ENCODE results near the gene ADAMTSL2.
"Not testable (repeated sequence)": the region's sequence is repeated elsewhere in the genome, so short reads cannot be mapped to it uniquely, and the experiment has no call there.

Gene ADAMTSL2

GRCh38 chr9:133560944-133561343 is 26.4 kb downstream of the ADAMTSL2 start:
- no peak for DNase-seq

GRCh38 chr9:133561976-133562554 is 27.6 kb downstream of the ADAMTSL2 start:
- no peak for DNase-seq

GRCh38 chr9:133562611-133563290 is 28.2 kb downstream of the ADAMTSL2 start:
- DNase-seq: no peak

GRCh38 chr9:133563291-133563796 is 28.8 kb downstream of the ADAMTSL2 start:
- peak; percentile 47 for DNase-seq

- not testable (repeated sequence) for DNase-seq
These were observed 29.3 kb downstream of the ADAMTSL2 start for GRCh38 chr9:133563814-133564213.

- DNase-seq: no peak
These were observed 30.1 kb downstream of the ADAMTSL2 start for GRCh38 chr9:133564451-133565116.

GRCh38 chr9:133566382-133566781 is 31.9 kb downstream of the ADAMTSL2 start:
- DNase-seq: no peak

- DNase-seq: no peak
These were observed 32.3 kb downstream of the ADAMTSL2 start for GRCh38 chr9:133566817-133567216.

GRCh38 chr9:133568186-133568585 is 33.7 kb downstream of the ADAMTSL2 start:
- no peak for DNase-seq

- DNase-seq: no peak
These were observed 34.7 kb downstream of the ADAMTSL2 start for GRCh38 chr9:133569121-133569785.

GRCh38 chr9:133569891-133570690 is 35.6 kb downstream of the ADAMTSL2 start:
- no peak for DNase-seq

- DNase-seq: no peak
These were observed 36.2 kb downstream of the ADAMTSL2 start for GRCh38 chr9:133570691-133571080.

GRCh38 chr9:133571391-133571890 is 36.9 kb downstream of the ADAMTSL2 start:
- DNase-seq: no peak

GRCh38 chr9:133571896-133572595 is 37.5 kb downstream of the ADAMTSL2 start:
- no peak for DNase-seq

- no peak for DNase-seq
These were observed 38.4 kb downstream of the ADAMTSL2 start for GRCh38 chr9:133572821-133573361.

GRCh38 chr9:133573791-133574515 is 39.4 kb downstream of the ADAMTSL2 start:
- no peak for DNase-seq

- DNase-seq: no peak
These were observed 40.3 kb downstream of the ADAMTSL2 start for GRCh38 chr9:133574771-133575170.

- no peak for DNase-seq
These were observed 40.9 kb downstream of the ADAMTSL2 start for GRCh38 chr9:133575186-133576030.

- DNase-seq: no peak
These were observed 41.7 kb downstream of the ADAMTSL2 start for GRCh38 chr9:133576031-133576874.

All from NCI-H146 (cell line).